ENCODE measurements around the gene ZDHHC22. TPM values are rescaled to one million over a fixed set of nuclear protein-coding genes. Genes with fewer than 3 reads are reported as not detected.
A peak's percentile ranks its signal among the peaks of the same experiment; 100 is the strongest.

ZDHHC22 gene
- total RNA-seq, 1 experiment from 2014 or later: not detected

DNA sequence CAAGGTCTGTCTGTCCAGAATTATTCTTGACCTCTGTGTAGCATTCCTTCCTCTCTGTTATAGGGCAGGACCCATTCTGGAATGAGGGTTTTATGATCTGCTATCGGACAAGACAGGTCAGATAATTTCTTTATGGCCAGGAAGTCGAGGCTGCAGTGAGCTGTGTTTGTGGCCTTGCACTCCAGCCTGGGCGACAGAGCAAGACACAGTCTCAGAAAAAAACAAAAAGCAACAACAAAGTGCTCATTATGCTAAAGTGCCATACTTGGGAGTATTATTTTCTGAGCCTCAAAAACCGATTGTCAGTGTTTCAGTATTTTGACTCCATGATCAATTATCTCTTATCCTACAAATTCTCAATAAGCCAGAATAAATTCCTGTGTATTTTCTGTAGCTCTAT is 39.4 kb downstream of the ZDHHC22 start:
- Histone ChIP-seq H3K9me2 (ENCODE audit: insufficient read depth) (no peaks in the 10 kb centered on the region), H3K4me1 (replicated peaks; ENCODE audit: insufficient read depth) (peaks cover 13% of the 10 kb centered on the region), H3K9me3 (ENCODE audit: insufficient read depth, low read depth) (no peaks in the 10 kb centered on the region), H4K20me1 (ENCODE audit: insufficient read depth) (no peaks in the 10 kb centered on the region; the same call in 1 of the 2 replicates), H3K4me2 (no peak overlapping the region), H2AFZ (no peak overlapping the region), H3K36me3 (ENCODE audit: low read depth) (peaks cover 17% of the 10 kb centered on the region), H3K4me3 (no peak overlapping the region), H3F3A (ENCODE audit: insufficient read depth, low read depth) (peaks cover 12% of the 10 kb centered on the region; the same call in 1 of the 2 replicates), H3K79me2 (ENCODE audit: low read depth) (peaks cover 55% of the 10 kb centered on the region), H3K27me3 (ENCODE audit: insufficient read depth, low read depth) (no peaks in the 10 kb centered on the region), H3K27ac (no peak overlapping the region)
- TF ChIP-seq EZH2 (IDR thresholded peaks at IDR 0.05; ENCODE audit: low read depth): no peak
- TF ChIP-seq, protein P1, sequence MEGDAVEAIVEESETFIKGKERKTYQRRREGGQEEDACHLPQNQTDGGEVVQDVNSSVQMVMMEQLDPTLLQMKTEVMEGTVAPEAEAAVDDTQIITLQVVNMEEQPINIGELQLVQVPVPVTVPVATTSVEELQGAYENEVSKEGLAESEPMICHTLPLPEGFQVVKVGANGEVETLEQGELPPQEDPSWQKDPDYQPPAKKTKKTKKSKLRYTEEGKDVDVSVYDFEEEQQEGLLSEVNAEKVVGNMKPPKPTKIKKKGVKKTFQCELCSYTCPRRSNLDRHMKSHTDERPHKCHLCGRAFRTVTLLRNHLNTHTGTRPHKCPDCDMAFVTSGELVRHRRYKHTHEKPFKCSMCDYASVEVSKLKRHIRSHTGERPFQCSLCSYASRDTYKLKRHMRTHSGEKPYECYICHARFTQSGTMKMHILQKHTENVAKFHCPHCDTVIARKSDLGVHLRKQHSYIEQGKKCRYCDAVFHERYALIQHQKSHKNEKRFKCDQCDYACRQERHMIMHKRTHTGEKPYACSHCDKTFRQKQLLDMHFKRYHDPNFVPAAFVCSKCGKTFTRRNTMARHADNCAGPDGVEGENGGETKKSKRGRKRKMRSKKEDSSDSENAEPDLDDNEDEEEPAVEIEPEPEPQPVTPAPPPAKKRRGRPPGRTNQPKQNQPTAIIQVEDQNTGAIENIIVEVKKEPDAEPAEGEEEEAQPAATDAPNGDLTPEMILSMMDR (conservative IDR thresholded peaks at IDR 0.05): no peak
- BruUV-seq (replicated peaks): no TSS peak
- POLR2A ChIA-PET (ENCODE audit: unreplicated experiment): no interaction called here
- CTCF ChIA-PET: no interaction called here
- no peak for DNase-seq
- intact Hi-C loops (cut with micrococcal nuclease; ENCODE audit: unreplicated experiment): no loop called here

DNA sequence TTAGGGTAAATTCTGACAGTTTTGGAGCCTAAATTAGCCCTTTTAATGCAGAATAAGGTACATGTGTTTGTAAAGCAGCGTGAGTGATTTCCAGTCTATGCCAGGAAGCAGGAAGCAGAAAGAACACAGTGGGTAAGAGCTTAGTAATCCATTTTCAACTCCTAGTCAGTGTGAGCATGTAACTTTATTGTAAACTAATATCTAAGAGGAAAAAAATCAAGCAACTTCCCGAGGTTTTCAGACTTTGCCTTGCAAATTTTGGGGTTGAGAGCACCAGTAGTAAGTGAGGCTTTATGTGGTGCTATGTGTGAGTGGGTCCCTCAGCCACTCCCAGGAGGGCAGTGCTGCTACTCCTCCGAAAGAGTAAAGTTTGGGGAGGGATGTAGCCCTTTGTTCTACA is 40.6 kb downstream of the ZDHHC22 start:
- H4K20me1 ChIP-seq (ENCODE audit: insufficient read depth): no peaks in the 10 kb centered on the region; the same call in 1 of the 2 replicates
- peaks cover 25% of the 10 kb centered on the region for H3K4me1 ChIP-seq (replicated peaks; ENCODE audit: insufficient read depth)
- CTCF ChIA-PET: no interaction called here
- POLR2A ChIA-PET (ENCODE audit: unreplicated experiment): interaction anchor here (0.8 kb wide), 1 partner anchor 139 kb away, joined by 5 read pairs; no protein-coding TSS in a partner anchor
- peaks cover 17% of the 10 kb centered on the region; the same call in 1 of the 2 replicates for H3F3A ChIP-seq (ENCODE audit: insufficient read depth, low read depth)
- DNase-seq: no peak
- no peak overlapping the region for H2AFZ ChIP-seq
- H3K79me2 ChIP-seq (ENCODE audit: low read depth): peaks cover 67% of the 10 kb centered on the region
- no peaks in the 10 kb centered on the region for H3K27me3 ChIP-seq (ENCODE audit: insufficient read depth, low read depth)
- H3K4me3 ChIP-seq: no peak overlapping the region
- H3K4me2 ChIP-seq: no peak overlapping the region
- no peak overlapping the region for H3K27ac ChIP-seq
- BruUV-seq (replicated peaks): no TSS peak
- H3K9me3 ChIP-seq (ENCODE audit: insufficient read depth, low read depth): no peaks in the 10 kb centered on the region
- intact Hi-C loops (cut with micrococcal nuclease; ENCODE audit: unreplicated experiment): no loop called here
- TF ChIP-seq, protein P1 (conservative IDR thresholded peaks at IDR 0.05): no peak
- TF ChIP-seq EZH2 (IDR thresholded peaks at IDR 0.05; ENCODE audit: low read depth): no peak
- H3K36me3 ChIP-seq (ENCODE audit: low read depth): peaks cover 5% of the 10 kb centered on the region
- no peaks in the 10 kb centered on the region for H3K9me2 ChIP-seq (ENCODE audit: insufficient read depth)

DNA sequence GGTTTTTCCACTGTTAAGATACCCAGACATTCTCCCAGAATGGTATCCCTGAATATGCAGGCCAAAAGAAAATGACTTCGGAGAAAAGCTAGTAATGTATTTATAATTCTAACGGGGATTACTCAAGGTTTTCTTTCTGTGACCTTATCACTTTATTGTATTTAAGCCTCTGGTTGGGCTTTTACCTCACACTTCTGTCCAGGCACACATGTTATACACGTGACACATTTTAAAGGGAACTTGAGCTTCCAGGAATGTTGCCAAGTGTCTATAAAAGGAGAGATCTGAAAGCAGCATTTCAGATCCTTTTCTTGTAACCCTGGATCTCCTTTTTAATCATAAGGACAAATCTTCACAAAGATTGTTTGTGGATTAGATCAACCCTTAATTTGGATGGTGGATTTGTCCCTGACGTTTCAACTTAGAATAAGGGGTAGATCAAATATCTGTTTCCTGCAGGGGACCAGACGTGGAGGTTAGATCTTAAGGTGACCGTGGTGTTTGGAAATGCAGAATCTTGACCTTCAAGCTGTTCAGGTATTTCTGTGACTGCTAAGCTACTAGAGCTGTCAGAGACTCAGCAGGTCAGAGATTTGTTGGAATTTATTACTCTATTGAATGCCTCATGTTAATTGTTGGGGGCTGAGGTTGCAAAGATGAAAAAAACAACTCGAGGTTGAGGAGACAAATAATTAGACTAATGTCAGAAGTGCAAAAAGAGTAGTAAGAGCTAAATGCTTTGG is 42.0 kb downstream of the ZDHHC22 start:
- Histone ChIP-seq H3F3A (ENCODE audit: insufficient read depth, low read depth) (peaks cover 28% of the 10 kb centered on the region), H3K4me1 (replicated peaks; ENCODE audit: insufficient read depth) (peaks cover 25% of the 10 kb centered on the region), H3K36me3 (ENCODE audit: low read depth) (no peaks in the 10 kb centered on the region), H3K9me2 (ENCODE audit: insufficient read depth) (no peaks in the 10 kb centered on the region), H3K4me3 (peak overlapping the region; percentile 83), H3K9me3 (ENCODE audit: insufficient read depth, low read depth) (no peaks in the 10 kb centered on the region), H3K27ac (no peak overlapping the region), H2AFZ (no peak overlapping the region), H4K20me1 (ENCODE audit: insufficient read depth) (no peaks in the 10 kb centered on the region), H3K79me2 (ENCODE audit: low read depth) (peaks cover 70% of the 10 kb centered on the region), H3K4me2 (peak overlapping the region; percentile 88), H3K27me3 (ENCODE audit: insufficient read depth, low read depth) (no peaks in the 10 kb centered on the region)
- CTCF ChIA-PET: interaction anchor here (0.5 to 2.6 kb wide), 13 partner anchors 8 to 1036 kb away, joined by 3 to 38 read pairs (median 5); no protein-coding TSS in a partner anchor
- intact Hi-C loops (cut with micrococcal nuclease; ENCODE audit: unreplicated experiment): loop anchor here (2.0 to 5.0 kb wide), 2 partner anchors 203 to 287 kb away; partner anchors contain the start of gene ANGEL1
- peak in 1 of 2 experiments; percentile 48 for DNase-seq
- POLR2A ChIA-PET (ENCODE audit: unreplicated experiment): interaction anchor here (0.5 to 2.0 kb wide), 4 partner anchors 11 to 359 kb away, joined by 8 to 23 read pairs (median 15); no protein-coding TSS in a partner anchor
- TSS peak; percentile 33 for BruUV-seq (replicated peaks)
- TF ChIP-seq EZH2 (IDR thresholded peaks at IDR 0.05; ENCODE audit: low read depth): no peak
- TF ChIP-seq, protein P1 (conservative IDR thresholded peaks at IDR 0.05): no peak

All from PC-9 (cell line).